K562 (cell line): Measurements from ENCODE around the gene FRMD4A. TPM values are rescaled to one million over a fixed set of nuclear protein-coding genes. Genes with fewer than 3 reads are reported as not detected.
A peak's percentile ranks its signal among the peaks of the same experiment; 100 is the strongest.

ENCODE experiments used
- ATAC-seq: fragments of 200-7000 bp; cut with Tn5 transposase; 3 replicates; pipeline ENCODE4 v1.9.1; 2020; ENCODE audit warnings: moderate library complexity
- BruUV-seq: library from RNA; stranded (reverse); fragments of 400-500 nt; replicated peaks from 2 replicates; lab custom pipeline; 2021; lab: Mats Ljungman, UMichigan
- CTCF ChIA-PET: fragments of 300-600 bp; formaldehyde crosslinking; extraction: SDS; loops from one replicate; lab custom pipeline; 2021; ENCODE audit warnings: low intra/inter-chr PET ratio; lab: Yijun Ruan, JAX
- POLR2A ChIA-PET: fragments of 300-600, 350-650 bp; sonication (Branson Sonifier 250); formaldehyde crosslinking; extraction: SDS; loops from one replicate; lab custom pipeline; 2021; ENCODE audit warnings: antibody characterized with exemption, inconsistent platforms; lab: Yijun Ruan, JAX
- DNase-seq, 4 experiments: peaks; one replicate each; pipeline versions ENCODE4 v3.0.0 to v3.0.0-alpha.2; 2011 to 2018; ENCODE audit warnings: low spot score in 3 of 4, mixed read lengths in 3 of 4; ENCODE audit errors: extremely low read depth in 1 of 4
- FAIRE-seq: peaks from 2 replicates; lab custom pipeline; 2011; peaks lifted over from hg19 to GRCh38; lab: Jason Lieb, UNC
- H2AFZ ChIP-seq: 2 replicates; pipeline ENCODE4 v1.6.0; 2011; ENCODE audit warnings: low read depth, low read length, control low read depth, inconsistent platforms
- H3K27ac ChIP-seq: fragments of 200-600 bp; 3 replicates; pipeline ENCODE4 v1.8.0; 2011; ENCODE audit warnings: low read depth, mild to moderate bottlenecking, control low read depth, inconsistent platforms, low read length, moderate library complexity, mixed read lengths; ENCODE audit errors: extremely low read depth
- H3K27me3 ChIP-seq, 2 experiments: fragments of 300-600 bp in 1 of 2; 2 replicates in 1 of 2; 3 replicates in 1 of 2; pipeline versions ENCODE4 v1.6.0 to v1.8.0; 2011; ENCODE audit warnings: inconsistent platforms in 2 of 2, low read length in 2 of 2, mild to moderate bottlenecking in 1 of 2, mixed read lengths in 1 of 2, moderate library complexity in 1 of 2; ENCODE audit not compliant: control insufficient read depth in 2 of 2, insufficient read depth in 2 of 2
- H3K36me3 ChIP-seq: fragments of 300-600 bp; 3 replicates; pipeline ENCODE4 v1.8.0; 2011; ENCODE audit warnings: mild to moderate bottlenecking, low read length, inconsistent platforms; ENCODE audit not compliant: control insufficient read depth, insufficient read depth
- H3K4me1 ChIP-seq, 2 experiments: fragments of 200-600 bp in 1 of 2; replicated peaks in 1 of 2; 2 replicates in 1 of 2; 3 replicates in 1 of 2; pipeline versions ENCODE4 v1.5.1 to v1.8.0; 2011; ENCODE audit warnings: inconsistent platforms in 2 of 2, low read length in 2 of 2, mild to moderate bottlenecking in 1 of 2, mixed read lengths in 1 of 2, moderate library complexity in 1 of 2; ENCODE audit not compliant: control insufficient read depth in 2 of 2, insufficient read depth in 2 of 2
- H3K4me2 ChIP-seq: 2 replicates; pipeline ENCODE4 v1.6.1; 2011; ENCODE audit warnings: low read length, control low read depth, inconsistent platforms, mixed read lengths; ENCODE audit not compliant: insufficient read depth
- H3K4me3 ChIP-seq: fragments of 200-600 bp; sonication (generic), shearing (Covaris generic); 2 replicates; pipeline ENCODE4 v1.5.1; 2016; ENCODE audit warnings: control low read depth, inconsistent platforms
- H3K79me2 ChIP-seq: fragments of 200-600 bp; 3 replicates; pipeline ENCODE4 v1.8.0; 2011; ENCODE audit warnings: low read length, inconsistent platforms; ENCODE audit not compliant: control insufficient read depth, insufficient read depth
- H3K9ac ChIP-seq, 2 experiments: 2 replicates each; pipeline versions ENCODE4 v1.6.0 to v1.6.1; 2011; ENCODE audit warnings: low read depth in 2 of 2, low read length in 2 of 2, control low read depth in 1 of 2, inconsistent platforms in 1 of 2, mild to moderate bottlenecking in 1 of 2, mixed read lengths in 1 of 2; ENCODE audit not compliant: insufficient read depth in 1 of 2
- H3K9me1 ChIP-seq: one replicate; pipeline ENCODE4 v1.6.0; 2011; ENCODE audit warnings: inconsistent platforms, mild to moderate bottlenecking, low read length, moderate library complexity; ENCODE audit not compliant: control insufficient read depth, insufficient read depth
- H3K9me3 ChIP-seq: replicated peaks from 2 replicates; pipeline ENCODE4 v1.5.1; 2011; ENCODE audit warnings: low read depth, low read length, inconsistent platforms; ENCODE audit not compliant: control insufficient read depth, insufficient read depth
- H4K20me1 ChIP-seq: replicated peaks from 2 replicates; pipeline ENCODE4 v1.6.1; 2011; ENCODE audit warnings: low read length, inconsistent platforms, mixed read lengths; ENCODE audit not compliant: control insufficient read depth, insufficient read depth
- CEBPB ChIP-seq: fragments of 450-650 bp; IDR thresholded peaks from 2 replicates; pipeline ENCODE4 v1.6.1; 2016; ENCODE audit warnings: missing genetic modification characterization, missing compliant biosample characterization
- NFIC ChIP-seq: fragments of 450-650 bp; IDR thresholded peaks from 2 replicates; pipeline ENCODE4 v1.6.1; 2017; ENCODE audit warnings: mild to moderate bottlenecking, inconsistent platforms
- SIN3B ChIP-seq: fragments of 450-650 bp; IDR thresholded peaks from 2 replicates; pipeline ENCODE4 v1.6.1; 2017; ENCODE audit warnings: low read depth, mild to moderate bottlenecking, moderate library complexity
- SIRT6 ChIP-seq: IDR thresholded peaks from one replicate; pipeline ENCODE4 v1.6.1; 2012; ENCODE audit warnings: low read depth, mild to moderate bottlenecking, control low read depth, inconsistent platforms, low read length, moderate library complexity
- STAT5A ChIP-seq: IDR thresholded peaks from 2 replicates; pipeline ENCODE4 v1.6.1; 2012; ENCODE audit warnings: low read length, inconsistent platforms, borderline replicate concordance
- ZNF165 ChIP-seq: fragments of 250-450 bp; sonication (Bioruptor Pico); IDR thresholded peaks from 2 replicates; pipeline ENCODE4 v1.4.0; 2020; ENCODE audit warnings: borderline replicate concordance
- ZNF3 ChIP-seq: fragments of 250-450 bp; sonication (Bioruptor Pico); IDR thresholded peaks from 2 replicates; pipeline ENCODE4 v1.5.0; 2021; ENCODE audit warnings: mild to moderate bottlenecking, moderate library complexity
- WGBS: fragments of 100-300 bp; shearing (Covaris generic); methylation state at CpG from one replicate; pipeline ENCODE4 v1.1.6; 2016; ENCODE audit warnings: low coverage, mixed read lengths; ENCODE audit not compliant: insufficient coverage; ENCODE audit errors: missing lambda C conversion rate; 5-methylcytosine and 5-hydroxymethylcytosine counted together
- in situ Hi-C: fragments of 300-500 bp; cut with MboI; formaldehyde crosslinking; loops from 4 replicates; pipeline ENCODE4 v1.15.0; 2018; ENCODE audit warnings: inconsistent platforms, mixed read lengths
- intact Hi-C: fragments of 100-400 bp; cut with micrococcal nuclease; formaldehyde crosslinking; loops from 2 replicates; pipeline ENCODE4 v1.14.2; 2022
- polyA plus RNA-seq, 8 experiments: library from polyadenylated mRNA; depleted of rRNA in 4 of 8; stranded (reverse) in 5 of 8; unstranded in 3 of 8; fragments of >200 nt; fragmentation: Nextera tagmentation in 2 of 8; fragmentation: Illumina TruSeq in 1 of 8; extraction: Ambion mirVana in 2 of 8; extraction: Trizol in 1 of 8; gene quantifications; 2 replicates each; pipeline versions ENCODE4 v1.2.1 to v1.2.3, GENCODE V29; 2011 to 2014; ENCODE audit warnings: inconsistent platforms in 1 of 8, missing spikeins in 1 of 8
- total RNA-seq, 7 experiments: library from RNA; depleted of rRNA in 6 of 7; stranded (reverse); fragments of >200 nt in 6 of 7; fragmentation: Illumina TruSeq in 2 of 7; extraction: Trizol in 2 of 7; gene quantifications; 2 replicates each; pipeline versions ENCODE4 v1.2.1 to v1.2.3, GENCODE V29; 2011 to 2021; ENCODE audit warnings: low replicate concordance in 1 of 7
- TF ChIP-seq, protein P1 (sequence below): fragments of 250-450 bp; sonication (Bioruptor Pico); IDR thresholded peaks from 2 replicates; pipeline ENCODE4 v1.5.1; 2021; ENCODE audit warnings: mild to moderate bottlenecking

FRMD4A gene
- total and polyA plus RNA-seq, 9 of the 15 experiments (the other 6 are each of a cell fraction or from before 2014, with no cell fraction given), result 0.80 to 5.2 (median 3.0) TPM

DNA sequence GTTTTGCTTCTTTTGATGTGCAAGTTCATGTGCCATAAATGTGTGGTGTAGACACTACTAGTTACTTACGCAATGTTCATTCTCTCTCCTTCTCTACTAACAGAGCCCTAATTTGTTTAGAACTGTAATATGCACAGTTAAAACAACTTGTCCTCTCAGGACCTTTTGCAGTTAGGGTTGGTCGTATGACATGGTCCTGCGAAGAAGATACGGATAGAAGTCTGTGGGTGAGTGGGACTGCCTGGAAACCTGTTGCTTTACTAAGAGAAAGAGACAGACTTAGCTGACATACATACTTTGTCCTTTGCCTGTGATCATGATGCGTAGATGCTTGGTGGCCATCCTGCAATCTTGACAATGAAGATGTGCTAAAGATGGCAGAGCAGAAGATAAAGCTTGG, 692.8 kb downstream of the FRMD4A start:
- 91% methylated on average over 5 of the region's 5 CpGs for WGBS
- Histone ChIP-seq H2AFZ (no peak overlapping the region), H4K20me1 (no peaks in the 10 kb centered on the region), H3K4me3 (no peak overlapping the region), H3K4me2 (no peak overlapping the region), H3K27ac (no peak overlapping the region), H3K27me3 (no peaks in the 10 kb centered on the region), H3K9ac (no peak overlapping the region), H3K36me3 (no peaks in the 10 kb centered on the region; the same call in 1 of the 3 replicates), H3K4me1 (no peaks in the 10 kb centered on the region), H3K9me1 (no peaks in the 10 kb centered on the region), H3K79me2 (no peaks in the 10 kb centered on the region), H3K9me3 (peaks cover 3% of the 10 kb centered on the region)
- TF ChIP-seq, protein P1, sequence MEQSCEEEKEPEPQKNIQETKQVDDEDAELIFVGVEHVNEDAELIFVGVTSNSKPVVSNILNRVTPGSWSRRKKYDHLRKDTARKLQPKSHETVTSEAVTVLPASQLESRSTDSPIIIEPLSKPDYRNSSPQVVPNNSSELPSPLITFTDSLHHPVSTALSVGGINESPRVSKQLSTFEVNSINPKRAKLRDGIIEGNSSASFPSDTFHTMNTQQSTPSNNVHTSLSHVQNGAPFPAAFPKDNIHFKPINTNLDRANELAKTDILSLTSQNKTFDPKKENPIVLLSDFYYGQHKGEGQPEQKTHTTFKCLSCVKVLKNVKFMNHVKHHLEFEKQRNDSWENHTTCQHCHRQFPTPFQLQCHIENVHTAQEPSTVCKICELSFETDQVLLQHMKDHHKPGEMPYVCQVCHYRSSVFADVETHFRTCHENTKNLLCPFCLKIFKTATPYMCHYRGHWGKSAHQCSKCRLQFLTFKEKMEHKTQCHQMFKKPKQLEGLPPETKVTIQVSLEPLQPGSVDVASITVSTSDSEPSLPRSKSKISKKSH (CRISPR knock-in tag), result no peak
- TF ChIP-seq CEBPB (tag), result peak; percentile 24; the same call in 1 of the 2 replicates
- no peak for TF ChIP-seq STAT5A
- ATAC-seq, result no peak
- DNase-seq, result no peak
- in situ Hi-C loops (no loop called here), intact Hi-C loops (no loop called here)
- no TSS peak for BruUV-seq
- no peak for FAIRE-seq
- ChIA-PET CTCF (no interaction called here), POLR2A (interaction anchor here (0.6 to 1.1 kb wide), 2 partner anchors 9 to 225 kb away, joined by 3 read pairs; no protein-coding TSS in a partner anchor)

DNA sequence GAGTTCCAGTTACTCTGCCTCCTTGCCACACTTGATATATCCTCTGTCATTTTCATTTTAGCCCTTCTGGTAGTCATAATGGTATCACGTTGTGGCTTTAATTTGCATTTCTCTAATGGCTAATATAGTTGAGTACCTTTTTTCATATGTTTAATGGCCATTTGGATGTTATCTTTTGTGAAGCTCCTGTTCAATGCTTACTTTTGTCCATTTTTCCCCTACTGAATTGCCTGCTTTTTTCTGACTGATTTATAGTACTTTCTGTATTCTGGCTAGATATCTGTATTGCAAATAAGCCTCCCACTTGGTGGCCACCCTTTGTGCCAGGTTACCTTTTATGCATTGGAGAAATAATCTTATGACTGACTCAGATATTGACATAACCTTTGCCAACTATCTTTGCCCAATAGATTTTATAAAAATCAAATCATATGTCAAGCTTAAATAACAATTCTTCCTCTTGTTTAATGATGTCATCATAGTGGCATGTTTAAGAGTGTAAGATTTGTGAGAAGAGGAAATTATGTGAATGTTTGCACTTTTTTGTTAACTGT, 693.3 kb downstream of the FRMD4A start:
- Histone ChIP-seq H3K36me3 (no peaks in the 10 kb centered on the region; the same call in 1 of the 3 replicates), H3K4me3 (no peak overlapping the region), H3K4me2 (no peak overlapping the region), H3K4me1 (no peaks in the 10 kb centered on the region), H3K27ac (no peak overlapping the region), H3K27me3 (no peaks in the 10 kb centered on the region), H3K9me1 (no peaks in the 10 kb centered on the region), H3K79me2 (no peaks in the 10 kb centered on the region), H4K20me1 (no peaks in the 10 kb centered on the region), H2AFZ (no peak overlapping the region), H3K9me3 (peaks cover 3% of the 10 kb centered on the region), H3K9ac (no peak overlapping the region)
- in situ Hi-C loops, result no loop called here
- ChIA-PET POLR2A (no interaction called here), CTCF (interaction anchor here (0.6 kb wide), 1 partner anchor 11 kb away, joined by 4 read pairs; no protein-coding TSS in a partner anchor)
- no peak for FAIRE-seq
- WGBS, result 40% methylated on average over 1 of the region's 1 CpG
- intact Hi-C loops, result no loop called here
- no TSS peak for BruUV-seq
- no peak for DNase-seq
- no peak for TF ChIP-seq NFIC
- TF ChIP-seq SIRT6, result no peak
- TF ChIP-seq SIN3B, result no peak
- no peak for TF ChIP-seq ZNF165
- TF ChIP-seq ZNF3 (CRISPR knock-in tag), result no peak
- ATAC-seq, result no peak
